ENCODE data around the gene CTXN3.

CTXN3 gene

GRCh38 chr5:127602896-127603844 is 45.7 kb upstream of the CTXN3 start:
- no peak for TF ChIP-seq CTCF (IDR thresholded peaks at IDR 0.05; ENCODE audit: extremely low read depth, insufficient read depth, missing control alignments)
- DNase-seq (ENCODE audit: low spot score): no peak
- in situ Hi-C loops (cut with MboI; ENCODE audit: low pct_unique_long_range_greater_than_20kb, low sequenced_read_pairs, unreplicated experiment): no loop called here

- TF ChIP-seq CTCF (IDR thresholded peaks at IDR 0.05; ENCODE audit: extremely low read depth, insufficient read depth, missing control alignments): no peak
- DNase-seq (ENCODE audit: low spot score): no peak
- in situ Hi-C loops (cut with MboI; ENCODE audit: low pct_unique_long_range_greater_than_20kb, low sequenced_read_pairs, unreplicated experiment): no loop called here
Observed at GRCh38 chr5:127608077-127608660, 40.7 kb upstream of the CTXN3 start.

GRCh38 chr5:127609011-127609410 is 39.9 kb upstream of the CTXN3 start:
- no peak for DNase-seq (ENCODE audit: low spot score)
- no peak for TF ChIP-seq CTCF (IDR thresholded peaks at IDR 0.05; ENCODE audit: extremely low read depth, insufficient read depth, missing control alignments)

GRCh38 chr5:127609957-127610356 is 38.9 kb upstream of the CTXN3 start:
- DNase-seq (ENCODE audit: low spot score): no peak
- in situ Hi-C loops (cut with MboI; ENCODE audit: low pct_unique_long_range_greater_than_20kb, low sequenced_read_pairs, unreplicated experiment): no loop called here
- TF ChIP-seq CTCF (IDR thresholded peaks at IDR 0.05; ENCODE audit: extremely low read depth, insufficient read depth, missing control alignments): no peak

More at GRCh38 chr5:127609011-127609410, 39.9 kb upstream of the CTXN3 start:
- in situ Hi-C loops (cut with MboI; ENCODE audit: low pct_unique_long_range_greater_than_20kb, low sequenced_read_pairs, unreplicated experiment): no loop called here

- TF ChIP-seq CTCF (IDR thresholded peaks at IDR 0.05; ENCODE audit: extremely low read depth, insufficient read depth, missing control alignments): no peak
- DNase-seq (ENCODE audit: low spot score): no peak
- in situ Hi-C loops (cut with MboI; ENCODE audit: low pct_unique_long_range_greater_than_20kb, low sequenced_read_pairs, unreplicated experiment): no loop called here
Observed at GRCh38 chr5:127612441-127613141, 36.3 kb upstream of the CTXN3 start.

- DNase-seq (ENCODE audit: low spot score): no peak
- in situ Hi-C loops (cut with MboI; ENCODE audit: low pct_unique_long_range_greater_than_20kb, low sequenced_read_pairs, unreplicated experiment): no loop called here
- TF ChIP-seq CTCF (IDR thresholded peaks at IDR 0.05; ENCODE audit: extremely low read depth, insufficient read depth, missing control alignments): no peak
Observed at GRCh38 chr5:127615916-127616315, 33.0 kb upstream of the CTXN3 start.
